SK-N-SH treated with all-trans-retinoic acid at 6 μM for 48 hours (cell line): ENCODE measurements around the gene WAC.

Source experiments
- RARB ChIP-seq: fragments of 250-450 bp; sonication (Bioruptor Pico); IDR thresholded peaks from 2 replicates; pipeline ENCODE4 v1.8.0; 2021; ENCODE audit warnings: mild to moderate bottlenecking, moderate library complexity
- ZFP3 ChIP-seq: fragments of 250-450 bp; sonication (Bioruptor Pico); IDR thresholded peaks from 2 replicates; pipeline ENCODE4 v1.5.0; 2020; ENCODE audit warnings: mild to moderate bottlenecking, moderate library complexity

DNA sequence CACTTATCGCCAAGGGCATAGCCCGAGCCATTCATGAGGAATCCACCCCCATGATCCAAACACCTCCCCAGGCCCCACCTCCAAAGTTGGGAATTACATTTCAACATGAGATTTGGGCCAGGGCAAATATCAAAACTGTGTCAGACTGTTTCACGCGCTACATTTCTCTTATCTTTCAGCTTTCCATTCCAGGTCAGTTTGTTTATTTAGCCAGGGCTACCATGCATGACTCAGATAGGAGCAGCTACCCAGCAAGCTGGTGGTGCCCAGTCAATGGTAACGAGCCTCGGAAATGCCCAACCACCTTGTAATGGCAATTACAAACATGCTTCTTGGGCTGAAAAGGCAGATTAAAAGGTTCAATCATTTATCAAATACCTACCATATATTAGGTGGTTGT lies 100.8 kb downstream of the WAC start:
- TF ChIP-seq RARB (CRISPR knock-in tag) (no peak), ZFP3 (CRISPR knock-in tag) (no peak)
